ENCODE results near the gene GPC5. TPM values are rescaled to one million over a fixed set of nuclear protein-coding genes. Genes with fewer than 3 reads are reported as not detected.

The GPC5 gene
- total RNA-seq, 2 donors from 2014 or later: 0.22 to 0.51 TPM

GRCh38 chr13:92012787-92013186 is 614.4 kb downstream of the GPC5 start:
- H3K4me3 ChIP-seq (ENCODE audit: low read length): no peak overlapping the region
- Mint-ChIP-seq H3K36me3 (ENCODE audit: low read depth) (no peaks in the 10 kb centered on the region), H3K27ac (no peak overlapping the region), H3K9me3 (peaks cover 6% of the 10 kb centered on the region), H3K4me3 (no peak overlapping the region), H3K4me1 (no peaks in the 10 kb centered on the region), H3K27me3 (ENCODE audit: insufficient read depth) (no peaks in the 10 kb centered on the region)
- H3K27ac ChIP-seq (ENCODE audit: low read depth, low read length): no peak overlapping the region
- no peaks in the 10 kb centered on the region for H3K4me1 ChIP-seq (ENCODE audit: control insufficient read depth, insufficient read depth, low read length)
- DNase-seq: no peak
- no peak for TF ChIP-seq CTCF (conservative IDR thresholded peaks at IDR 0.05)
- H3K9ac ChIP-seq (ENCODE audit: extremely low read depth, low read length, poor library complexity, severe bottlenecking): no peak overlapping the region
- 81% methylated on average over 3 of the region's 3 CpGs; no CpG with 5 or more reads in 1 of the 2 experiments for WGBS, 2 experiments (ENCODE audit: insufficient coverage in 1 of 2, insufficient read length in 1 of 2)
- H3K9me3 ChIP-seq (ENCODE audit: control insufficient read depth, low read length): no peaks in the 10 kb centered on the region
- no peaks in the 10 kb centered on the region for H3K27me3 ChIP-seq (ENCODE audit: control insufficient read depth, insufficient read depth, low read length, poor library complexity, severe bottlenecking)
- no peaks in the 10 kb centered on the region for H3K36me3 ChIP-seq (ENCODE audit: control insufficient read depth, insufficient read depth, low read length)

GRCh38 chr13:92017737-92018136 is 619.3 kb downstream of the GPC5 start:
- no peak overlapping the region for H3K4me3 Mint-ChIP-seq
- H3K4me1 Mint-ChIP-seq: no peaks in the 10 kb centered on the region
- H3K36me3 Mint-ChIP-seq (ENCODE audit: low read depth): no peaks in the 10 kb centered on the region
- Histone ChIP-seq H3K27ac (ENCODE audit: low read depth, low read length) (no peak overlapping the region), H3K27me3 (ENCODE audit: control insufficient read depth, insufficient read depth, low read length, poor library complexity, severe bottlenecking) (no peaks in the 10 kb centered on the region), H3K4me1 (ENCODE audit: control insufficient read depth, insufficient read depth, low read length) (no peaks in the 10 kb centered on the region), H3K36me3 (ENCODE audit: control insufficient read depth, insufficient read depth, low read length) (no peaks in the 10 kb centered on the region), H3K9ac (ENCODE audit: extremely low read depth, low read length, poor library complexity, severe bottlenecking) (no peak overlapping the region), H3K4me3 (ENCODE audit: low read length) (no peak overlapping the region), H3K9me3 (ENCODE audit: control insufficient read depth, low read length) (no peaks in the 10 kb centered on the region)
- DNase-seq: no peak
- WGBS, 2 experiments (ENCODE audit: insufficient coverage in 1 of 2, insufficient read length in 1 of 2): 94 to 95% methylated on average over 4 to 13 of the region's 13 CpGs
- H3K27ac Mint-ChIP-seq: no peak overlapping the region
- no peaks in the 10 kb centered on the region for H3K27me3 Mint-ChIP-seq (ENCODE audit: insufficient read depth)
- peaks cover 6% of the 10 kb centered on the region for H3K9me3 Mint-ChIP-seq
- TF ChIP-seq CTCF (conservative IDR thresholded peaks at IDR 0.05): no peak

- no peak for DNase-seq
- no peaks in the 10 kb centered on the region for H3K4me1 ChIP-seq (ENCODE audit: control insufficient read depth, insufficient read depth, low read length)
- Mint-ChIP-seq H3K27ac (no peak overlapping the region), H3K27me3 (ENCODE audit: insufficient read depth) (no peaks in the 10 kb centered on the region), H3K4me1 (no peaks in the 10 kb centered on the region), H3K4me3 (no peak overlapping the region), H3K36me3 (ENCODE audit: low read depth) (no peaks in the 10 kb centered on the region), H3K9me3 (no peaks in the 10 kb centered on the region)
- H3K27ac ChIP-seq (ENCODE audit: low read depth, low read length): no peak overlapping the region
- H3K4me3 ChIP-seq (ENCODE audit: low read length): no peak overlapping the region
- no peaks in the 10 kb centered on the region for H3K27me3 ChIP-seq (ENCODE audit: control insufficient read depth, insufficient read depth, low read length, poor library complexity, severe bottlenecking)
- no peaks in the 10 kb centered on the region for H3K36me3 ChIP-seq (ENCODE audit: control insufficient read depth, insufficient read depth, low read length)
- no peak overlapping the region for H3K9ac ChIP-seq (ENCODE audit: extremely low read depth, low read length, poor library complexity, severe bottlenecking)
- no peak for TF ChIP-seq CTCF (conservative IDR thresholded peaks at IDR 0.05)
- H3K9me3 ChIP-seq (ENCODE audit: control insufficient read depth, low read length): no peaks in the 10 kb centered on the region
Observed at GRCh38 chr13:92028695-92029094, 630.3 kb downstream of the GPC5 start.
